NCI-H1694 treated with DMSO at 0.1 percent for 48 hours (cell line): ENCODE data around the gene PKIG.
"Not testable (repeated sequence)": the region's sequence is repeated elsewhere in the genome, so short reads cannot be mapped to it uniquely, and the experiment has no call there.

ENCODE experiments used
- DNase-seq: peaks from one replicate; lab custom pipeline; 2025; lab: John Stamatoyannopoulos, UW

PKIG gene

GRCh38 chr20:44642203-44643153 is 60.1 kb downstream of the PKIG start:
- DNase-seq, result no peak

GRCh38 chr20:44643154-44643519 is 60.8 kb downstream of the PKIG start:
- no peak for DNase-seq

- no peak for DNase-seq
These were observed 61.3 kb downstream of the PKIG start for GRCh38 chr20:44643596-44644229.

GRCh38 chr20:44644230-44644617 is 61.8 kb downstream of the PKIG start:
- DNase-seq, result no peak

GRCh38 chr20:44644667-44645131 is 62.3 kb downstream of the PKIG start:
- DNase-seq, result no peak

GRCh38 chr20:44646023-44646640 is 63.8 kb downstream of the PKIG start:
- no peak for DNase-seq

GRCh38 chr20:44646641-44647274 is 64.4 kb downstream of the PKIG start:
- no peak for DNase-seq

- no peak for DNase-seq
These were observed 65.7 kb downstream of the PKIG start for GRCh38 chr20:44648068-44648467.

- no peak for DNase-seq
These were observed 66.2 kb downstream of the PKIG start for GRCh38 chr20:44648579-44648978.

- no peak for DNase-seq
These were observed 66.7 kb downstream of the PKIG start for GRCh38 chr20:44649126-44649525.

GRCh38 chr20:44649976-44650375 is 67.6 kb downstream of the PKIG start:
- no peak for DNase-seq

GRCh38 chr20:44650771-44651433 is 68.5 kb downstream of the PKIG start:
- DNase-seq, result no peak

GRCh38 chr20:44651434-44651683 is 69.0 kb downstream of the PKIG start:
- DNase-seq, result no peak

- no peak for DNase-seq
These were observed 69.5 kb downstream of the PKIG start, which contains the start of gene ADA for GRCh38 chr20:44651684-44652423. TSS of gene ADA (minus strand) at chr20:44651699. CDS start at chr20:44651607, 92 bp downstream.

GRCh38 chr20:44653546-44653945 is 71.2 kb downstream of the PKIG start:
- DNase-seq, result no peak

GRCh38 chr20:44654210-44654609 is 71.8 kb downstream of the PKIG start:
- DNase-seq, result not testable (repeated sequence)

GRCh38 chr20:44656448-44656847 is 74.1 kb downstream of the PKIG start:
- DNase-seq, result no peak

- no peak for DNase-seq
These were observed 75.5 kb downstream of the PKIG start for GRCh38 chr20:44657875-44658274.

GRCh38 chr20:44658810-44659209 is 76.4 kb downstream of the PKIG start:
- no peak for DNase-seq

GRCh38 chr20:44659931-44660330 is 77.6 kb downstream of the PKIG start:
- DNase-seq, result no peak

- no peak for DNase-seq
These were observed 78.2 kb downstream of the PKIG start for GRCh38 chr20:44660581-44660980.
